ENCODE data around the gene GRIFIN. TPM values are rescaled to one million over a fixed set of nuclear protein-coding genes. Genes with fewer than 3 reads are reported as not detected.
A peak's percentile ranks its signal among the peaks of the same experiment; 100 is the strongest.

Gene GRIFIN
- total RNA-seq, 1 donor, result not detected

GRCh38 chr7:2474813-2475677 is 1.2 kb downstream of the GRIFIN start:
- Histone ChIP-seq H3K79me2 (ENCODE audit: insufficient read depth, low read length) (no peaks in the 10 kb centered on the region), H3K4me3 (ENCODE audit: insufficient read depth, low read length) (no peak overlapping the region), H2AFZ (ENCODE audit: low read length) (no peak overlapping the region), H4K20me1 (ENCODE audit: insufficient read depth, low read length) (no peaks in the 10 kb centered on the region), H3K36me3 (ENCODE audit: insufficient read depth, low read length) (no peaks in the 10 kb centered on the region), H3K4me1 (ENCODE audit: insufficient read depth, low read length) (peaks cover 14% of the 10 kb centered on the region), H3K27ac (ENCODE audit: low read depth, low read length) (no peak overlapping the region), H3K27me3 (ENCODE audit: insufficient read depth, low read length) (peaks cover 3% of the 10 kb centered on the region), H3K4me2 (ENCODE audit: insufficient read depth, low read length) (no peak overlapping the region), H3K9me3 (ENCODE audit: low read depth, low read length) (no peaks in the 10 kb centered on the region)
- no peak for TF ChIP-seq CTCF (IDR thresholded peaks at IDR 0.05; ENCODE audit: extremely low read depth, low read depth, low read length)
- DNase-seq (ENCODE audit: insufficient read length, low spot score, missing footprints), result peak; percentile 80

DNA sequence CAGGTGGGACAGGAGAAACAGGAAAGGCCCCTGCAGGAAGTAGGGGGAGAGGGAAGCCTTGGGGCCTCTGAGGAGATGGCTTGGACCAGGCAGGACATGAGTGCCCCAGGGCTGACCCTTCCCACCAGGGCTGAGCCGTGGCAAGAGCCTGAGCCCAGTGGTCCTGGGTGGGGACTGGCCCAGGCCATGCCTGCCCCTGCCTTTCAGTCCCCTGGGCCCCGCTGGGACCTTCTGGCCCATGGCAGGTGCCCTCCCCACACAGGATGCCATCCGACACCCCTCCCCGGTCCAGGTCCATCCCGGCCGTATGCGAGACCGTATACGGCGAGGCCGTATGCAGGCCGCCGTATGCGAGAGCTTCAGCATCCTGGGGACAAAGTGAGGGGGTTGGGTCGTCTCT is 2.0 kb downstream of the GRIFIN start:
- Histone ChIP-seq H3K4me3 (ENCODE audit: insufficient read depth, low read length) (no peak overlapping the region), H3K4me1 (ENCODE audit: insufficient read depth, low read length) (peaks cover 14% of the 10 kb centered on the region), H2AFZ (ENCODE audit: low read length) (no peak overlapping the region), H3K27me3 (ENCODE audit: insufficient read depth, low read length) (peaks cover 3% of the 10 kb centered on the region), H3K9me3 (ENCODE audit: low read depth, low read length) (no peaks in the 10 kb centered on the region), H3K36me3 (ENCODE audit: insufficient read depth, low read length) (no peaks in the 10 kb centered on the region), H3K4me2 (ENCODE audit: insufficient read depth, low read length) (no peak overlapping the region), H3K79me2 (ENCODE audit: insufficient read depth, low read length) (no peaks in the 10 kb centered on the region), H4K20me1 (ENCODE audit: insufficient read depth, low read length) (no peaks in the 10 kb centered on the region), H3K27ac (ENCODE audit: low read depth, low read length) (no peak overlapping the region)
- no peak for TF ChIP-seq CTCF (IDR thresholded peaks at IDR 0.05; ENCODE audit: extremely low read depth, low read depth, low read length)
- peak; percentile 73 for DNase-seq (ENCODE audit: insufficient read length, low spot score, missing footprints)

- Histone ChIP-seq H3K79me2 (ENCODE audit: insufficient read depth, low read length) (no peaks in the 10 kb centered on the region), H3K4me3 (ENCODE audit: insufficient read depth, low read length) (no peak overlapping the region), H3K27ac (ENCODE audit: low read depth, low read length) (no peak overlapping the region), H2AFZ (ENCODE audit: low read length) (no peak overlapping the region), H3K4me2 (ENCODE audit: insufficient read depth, low read length) (no peak overlapping the region), H3K4me1 (ENCODE audit: insufficient read depth, low read length) (peaks cover 10% of the 10 kb centered on the region), H3K27me3 (ENCODE audit: insufficient read depth, low read length) (peaks cover 3% of the 10 kb centered on the region), H3K36me3 (ENCODE audit: insufficient read depth, low read length) (no peaks in the 10 kb centered on the region), H4K20me1 (ENCODE audit: insufficient read depth, low read length) (no peaks in the 10 kb centered on the region), H3K9me3 (ENCODE audit: low read depth, low read length) (no peaks in the 10 kb centered on the region)
- peak; percentile 85 for DNase-seq (ENCODE audit: insufficient read length, low spot score, missing footprints)
- TF ChIP-seq CTCF (IDR thresholded peaks at IDR 0.05; ENCODE audit: extremely low read depth, low read depth, low read length), result no peak
These were observed 2.6 kb downstream of the GRIFIN start for GRCh38 chr7:2473496-2474180.

DNA sequence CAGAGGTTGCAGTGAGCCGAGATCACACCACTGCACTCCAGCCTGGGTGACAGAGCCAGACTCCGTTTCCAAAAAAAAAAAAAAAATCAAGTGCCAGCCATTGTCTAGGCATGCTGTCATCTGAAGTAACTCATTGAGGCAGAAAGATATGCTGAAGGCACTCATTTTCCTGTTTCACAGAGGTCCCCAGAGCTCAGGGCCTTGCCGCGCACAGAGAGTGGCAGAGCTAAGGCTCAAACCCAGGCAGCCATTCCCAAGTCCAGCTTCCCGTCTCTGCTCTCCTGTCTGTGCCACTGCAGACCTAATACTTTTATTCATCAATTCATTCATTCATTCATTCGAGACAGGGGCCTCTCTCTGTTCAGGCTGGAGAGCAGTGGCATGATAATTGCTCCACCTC is 3.5 kb downstream of the GRIFIN start:
- Histone ChIP-seq H3K79me2 (ENCODE audit: insufficient read depth, low read length) (no peaks in the 10 kb centered on the region), H3K4me3 (ENCODE audit: insufficient read depth, low read length) (no peak overlapping the region), H3K27ac (ENCODE audit: low read depth, low read length) (no peak overlapping the region), H2AFZ (ENCODE audit: low read length) (no peak overlapping the region), H4K20me1 (ENCODE audit: insufficient read depth, low read length) (no peaks in the 10 kb centered on the region), H3K9me3 (ENCODE audit: low read depth, low read length) (no peaks in the 10 kb centered on the region), H3K4me2 (ENCODE audit: insufficient read depth, low read length) (no peak overlapping the region), H3K36me3 (ENCODE audit: insufficient read depth, low read length) (no peaks in the 10 kb centered on the region), H3K27me3 (ENCODE audit: insufficient read depth, low read length) (peaks cover 3% of the 10 kb centered on the region), H3K4me1 (ENCODE audit: insufficient read depth, low read length) (peaks cover under 1% of the 10 kb centered on the region)
- DNase-seq (ENCODE audit: insufficient read length, low spot score, missing footprints), result peak; percentile 76
- no peak for TF ChIP-seq CTCF (IDR thresholded peaks at IDR 0.05; ENCODE audit: extremely low read depth, low read depth, low read length)
